Measurements from ENCODE around the gene ASXL1.
"Not testable (repeated sequence)": the region's sequence is repeated elsewhere in the genome, so short reads cannot be mapped to it uniquely, and the experiment has no call there.

The ASXL1 gene

GRCh38 chr20:32357869-32358631, at the start of gene ASXL1:
Gene ASXL1, plus strand, starts transcription at chr20:32358331. Its CDS starts 445 bp downstream, at chr20:32358776.
- DNase-seq (ENCODE audit: low spot score), result peak; percentile 94

- no peak for DNase-seq (ENCODE audit: low spot score)
Measured at GRCh38 chr20:32312718-32313424, 45.3 kb upstream of the ASXL1 start.

- DNase-seq (ENCODE audit: low spot score), result no peak
Measured at GRCh38 chr20:32314768-32315167, 43.4 kb upstream of the ASXL1 start.

- DNase-seq (ENCODE audit: low spot score), result no peak
Measured at GRCh38 chr20:32315399-32315798, 42.7 kb upstream of the ASXL1 start.

GRCh38 chr20:32315891-32316290, 42.2 kb upstream of the ASXL1 start:
- no peak for DNase-seq (ENCODE audit: low spot score)

GRCh38 chr20:32316667-32317066, 41.5 kb upstream of the ASXL1 start:
- no peak for DNase-seq (ENCODE audit: low spot score)

GRCh38 chr20:32319100-32319499, 39.0 kb upstream of the ASXL1 start:
- no peak for DNase-seq (ENCODE audit: low spot score)

- no peak for DNase-seq (ENCODE audit: low spot score)
Measured at GRCh38 chr20:32320305-32320704, 37.8 kb upstream of the ASXL1 start.

GRCh38 chr20:32321390-32321789, 36.7 kb upstream of the ASXL1 start:
- no peak for DNase-seq (ENCODE audit: low spot score)

GRCh38 chr20:32322260-32322659, 35.9 kb upstream of the ASXL1 start:
- not testable (repeated sequence) for DNase-seq (ENCODE audit: low spot score)

GRCh38 chr20:32323761-32324160, 34.4 kb upstream of the ASXL1 start:
- DNase-seq (ENCODE audit: low spot score), result not testable (repeated sequence)

GRCh38 chr20:32325706-32326503, 32.2 kb upstream of the ASXL1 start:
- DNase-seq (ENCODE audit: low spot score), result no peak

- DNase-seq (ENCODE audit: low spot score), result no peak
Measured at GRCh38 chr20:32326504-32326845, 31.7 kb upstream of the ASXL1 start.

GRCh38 chr20:32327087-32327681, 30.9 kb upstream of the ASXL1 start:
- no peak for DNase-seq (ENCODE audit: low spot score)

- no peak for DNase-seq (ENCODE audit: low spot score)
Measured at GRCh38 chr20:32329817-32330554, 28.1 kb upstream of the ASXL1 start.

- DNase-seq (ENCODE audit: low spot score), result no peak
Measured at GRCh38 chr20:32330555-32330897, 27.6 kb upstream of the ASXL1 start.

- no peak for DNase-seq (ENCODE audit: low spot score)
Measured at GRCh38 chr20:32332614-32333013, 25.5 kb upstream of the ASXL1 start.

- DNase-seq (ENCODE audit: low spot score), result no peak
Measured at GRCh38 chr20:32333181-32333987, 24.7 kb upstream of the ASXL1 start.

GRCh38 chr20:32333988-32334885, 23.9 kb upstream of the ASXL1 start:
- no peak for DNase-seq (ENCODE audit: low spot score)

- peak; percentile 32 for DNase-seq (ENCODE audit: low spot score)
Measured at GRCh38 chr20:32336918-32337347, 21.2 kb upstream of the ASXL1 start.

All from pons (tissue), 1 donor.